Bronchial epithelial cell (primary cell): Measurements from ENCODE around the gene REEP1. TPM values are rescaled to one million over a fixed set of nuclear protein-coding genes. Genes with fewer than 3 reads are reported as not detected.
A peak's percentile ranks its signal among the peaks of the same experiment; 100 is the strongest.

Source experiments
- DNase-seq: peaks from one replicate; pipeline ENCODE4 v3.0.0-alpha.2; 2010; ENCODE audit warnings: low read depth
- FAIRE-seq: peaks from 2 replicates; lab custom pipeline; 2011; peaks lifted over from hg19 to GRCh38; lab: Jason Lieb, UNC
- H3K27me3 ChIP-seq: 2 replicates; pipeline ENCODE4 v1.5.1; 2011; ENCODE audit warnings: low read length; ENCODE audit not compliant: control insufficient read depth, insufficient read depth
- H3K36me3 ChIP-seq: 2 replicates; pipeline ENCODE4 v1.5.1; 2011; ENCODE audit warnings: low read length; ENCODE audit not compliant: control insufficient read depth, insufficient read depth
- H3K4me3 ChIP-seq: 2 replicates; pipeline ENCODE4 v1.5.1; 2011; ENCODE audit warnings: mild to moderate bottlenecking, low read depth, low read length, control low read depth
- total RNA-seq: library from RNA; depleted of rRNA; stranded (reverse); fragments of >200 nt; gene quantifications from 2 replicates; pipeline ENCODE4 v1.2.1, GENCODE V29; 2014
- TF ChIP-seq, protein P1 (sequence below): IDR thresholded peaks from 2 replicates; pipeline ENCODE4 v1.5.1; 2011; ENCODE audit warnings: mild to moderate bottlenecking, moderate library complexity, low read length, control low read depth, inconsistent platforms; ENCODE audit not compliant: insufficient read depth, severe bottlenecking

REEP1 gene
- total RNA-seq, 1 donor from 2014 or later: under 0.01 TPM

DNA sequence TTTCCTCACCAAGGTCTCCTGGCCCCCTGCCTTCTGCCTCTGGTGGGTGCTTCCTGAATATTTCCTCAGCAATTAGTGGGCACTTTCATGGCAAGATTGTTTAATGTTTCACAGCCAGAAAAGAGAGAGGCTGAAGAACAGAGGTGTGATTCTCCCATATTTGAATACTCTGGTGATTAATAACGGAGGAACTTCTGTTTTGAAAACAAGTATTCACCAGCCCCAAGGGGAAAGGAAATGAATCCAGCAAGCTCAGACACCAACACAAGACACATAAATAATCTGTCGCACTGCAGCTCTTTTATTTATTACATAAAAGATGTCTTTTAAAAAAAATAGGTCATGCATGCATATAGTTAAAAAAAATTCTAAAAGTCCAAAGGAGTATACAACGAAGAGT lies 80.4 kb downstream of the REEP1 start:
- TF ChIP-seq, protein P1, sequence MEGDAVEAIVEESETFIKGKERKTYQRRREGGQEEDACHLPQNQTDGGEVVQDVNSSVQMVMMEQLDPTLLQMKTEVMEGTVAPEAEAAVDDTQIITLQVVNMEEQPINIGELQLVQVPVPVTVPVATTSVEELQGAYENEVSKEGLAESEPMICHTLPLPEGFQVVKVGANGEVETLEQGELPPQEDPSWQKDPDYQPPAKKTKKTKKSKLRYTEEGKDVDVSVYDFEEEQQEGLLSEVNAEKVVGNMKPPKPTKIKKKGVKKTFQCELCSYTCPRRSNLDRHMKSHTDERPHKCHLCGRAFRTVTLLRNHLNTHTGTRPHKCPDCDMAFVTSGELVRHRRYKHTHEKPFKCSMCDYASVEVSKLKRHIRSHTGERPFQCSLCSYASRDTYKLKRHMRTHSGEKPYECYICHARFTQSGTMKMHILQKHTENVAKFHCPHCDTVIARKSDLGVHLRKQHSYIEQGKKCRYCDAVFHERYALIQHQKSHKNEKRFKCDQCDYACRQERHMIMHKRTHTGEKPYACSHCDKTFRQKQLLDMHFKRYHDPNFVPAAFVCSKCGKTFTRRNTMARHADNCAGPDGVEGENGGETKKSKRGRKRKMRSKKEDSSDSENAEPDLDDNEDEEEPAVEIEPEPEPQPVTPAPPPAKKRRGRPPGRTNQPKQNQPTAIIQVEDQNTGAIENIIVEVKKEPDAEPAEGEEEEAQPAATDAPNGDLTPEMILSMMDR: no peak
- no peaks in the 10 kb centered on the region for H3K27me3 ChIP-seq
- no peaks in the 10 kb centered on the region for H3K36me3 ChIP-seq
- DNase-seq: peak; percentile 36
- no peak for FAIRE-seq
- H3K4me3 ChIP-seq: no peak overlapping the region

DNA sequence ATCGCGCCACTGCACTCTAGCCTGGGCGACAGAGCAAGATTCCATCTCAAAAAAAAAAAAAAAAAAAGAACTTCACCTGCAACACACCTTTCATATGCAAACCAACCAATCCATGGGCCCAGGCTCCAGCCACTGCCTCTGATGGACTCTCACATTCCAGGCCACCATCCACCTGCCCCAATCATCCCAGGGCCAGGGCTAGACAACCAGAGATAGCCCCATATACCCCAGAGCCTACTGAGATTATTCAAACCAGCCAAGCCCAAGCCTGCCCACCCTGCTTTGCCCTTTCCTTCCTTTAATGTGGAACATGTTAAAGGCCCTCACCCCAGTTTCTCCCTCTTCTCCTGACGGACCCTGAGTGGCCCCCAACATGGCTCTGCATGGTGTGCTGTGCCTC lies 81.1 kb downstream of the REEP1 start:
- DNase-seq (no peak), FAIRE-seq (no peak)
- TF ChIP-seq, protein P1: no peak
- Histone ChIP-seq H3K4me3 (no peak overlapping the region), H3K27me3 (no peaks in the 10 kb centered on the region), H3K36me3 (no peaks in the 10 kb centered on the region)

DNA sequence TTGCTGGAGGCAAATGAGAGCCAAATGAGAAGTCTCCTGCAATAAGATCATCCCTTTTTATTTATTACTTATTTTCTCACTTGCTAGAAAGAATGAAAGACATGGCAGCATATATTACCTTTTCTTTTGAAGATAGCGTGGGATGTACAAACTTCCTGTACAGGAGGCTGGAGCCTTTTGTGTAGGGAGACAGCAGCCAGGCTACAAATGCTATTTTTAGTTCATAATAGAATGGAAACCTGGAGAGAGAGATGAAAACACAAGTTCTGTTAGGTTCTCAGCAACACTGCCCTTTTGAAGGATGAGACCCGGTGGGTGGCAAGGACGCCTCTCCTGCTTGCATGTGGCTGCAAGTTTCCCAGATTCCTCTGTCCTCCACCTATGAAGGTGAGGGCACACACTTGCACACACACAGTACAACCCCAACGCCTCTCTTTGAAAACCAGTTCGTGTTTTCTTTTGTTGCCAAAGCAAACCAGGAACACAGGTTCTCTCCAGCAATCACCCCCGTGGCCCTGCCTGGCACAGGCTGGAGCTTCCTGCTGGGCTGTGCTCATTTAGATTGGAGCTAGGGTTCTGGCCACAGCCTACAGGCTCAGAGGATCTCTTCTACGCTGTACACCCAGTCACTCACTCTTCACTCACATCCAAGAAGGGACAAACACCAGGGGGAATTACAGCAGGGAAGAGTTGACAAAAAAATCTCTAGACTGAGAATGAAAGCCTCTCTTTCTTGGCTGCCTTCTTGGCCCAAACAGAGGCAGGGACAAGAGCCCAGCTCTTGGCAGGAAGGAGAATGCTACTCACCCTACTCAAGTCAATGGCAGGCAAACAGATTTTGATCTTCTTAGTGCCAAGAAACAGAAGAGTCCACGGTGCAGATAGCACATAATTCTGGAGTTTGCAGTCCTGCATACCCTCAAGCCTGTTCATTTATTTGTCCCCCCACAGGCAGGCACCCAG lies 82.6 kb downstream of the REEP1 start:
- FAIRE-seq (no peak), DNase-seq (peak; percentile 13)

DNA sequence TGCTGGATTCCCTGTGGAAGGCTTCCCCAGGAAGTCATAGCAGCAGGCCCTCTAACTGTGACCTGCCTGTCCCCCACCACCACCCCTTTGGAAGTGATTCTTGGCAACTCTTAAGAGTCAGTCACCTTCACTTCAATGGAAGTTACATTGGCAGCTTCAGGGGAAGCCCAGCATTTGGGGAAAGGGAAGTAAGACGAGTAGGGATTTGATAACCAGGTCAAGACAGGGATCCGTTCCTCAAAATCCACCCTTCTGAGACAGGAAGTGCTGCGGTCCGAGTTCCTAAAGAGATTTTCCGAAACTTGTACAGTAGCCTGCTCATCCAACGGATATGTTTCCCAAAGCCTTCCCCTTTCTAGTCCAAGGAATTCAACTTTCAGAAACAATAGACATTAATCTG lies 84.0 kb downstream of the REEP1 start:
- TF ChIP-seq, protein P1: no peak

More for the DNA sequence above, 82.6 kb downstream of the REEP1 start:
- TF ChIP-seq, protein P1: no peak
- Histone ChIP-seq H3K36me3 (no peaks in the 10 kb centered on the region), H3K4me3 (no peak overlapping the region), H3K27me3 (no peaks in the 10 kb centered on the region)

DNA sequence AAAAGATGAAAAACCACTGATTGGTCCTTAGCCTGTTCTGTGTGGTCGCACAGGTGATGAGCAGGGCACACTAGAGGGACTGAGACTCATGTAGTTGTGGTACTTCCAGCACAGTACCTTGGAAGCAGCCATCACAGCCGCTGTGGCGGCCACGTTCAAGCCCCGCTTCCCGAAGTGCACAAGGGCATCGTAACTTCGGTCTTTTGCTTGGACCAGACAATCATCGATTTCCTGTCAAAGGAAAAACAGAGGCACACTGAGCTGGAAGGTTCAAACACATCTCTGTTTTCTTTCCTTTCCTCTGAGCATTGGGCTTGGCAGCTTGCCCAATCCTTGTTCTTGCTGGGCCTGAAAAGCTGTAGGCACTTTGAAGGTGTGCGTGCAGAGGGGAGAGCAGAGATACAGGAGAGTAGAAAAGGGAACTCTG lies 85.6 kb downstream of the REEP1 start:
- no peak for FAIRE-seq
- TF ChIP-seq, protein P1: no peak
- no peak for DNase-seq
- Histone ChIP-seq H3K27me3 (no peaks in the 10 kb centered on the region), H3K36me3 (no peaks in the 10 kb centered on the region), H3K4me3 (no peak overlapping the region)

More for the DNA sequence above, 84.0 kb downstream of the REEP1 start:
- H3K4me3 ChIP-seq: no peak overlapping the region
- FAIRE-seq: no peak
- DNase-seq: no peak
- H3K27me3 ChIP-seq: no peaks in the 10 kb centered on the region
- no peaks in the 10 kb centered on the region for H3K36me3 ChIP-seq
